ENCODE data around the gene ZBTB43. TPM values are rescaled to one million over a fixed set of nuclear protein-coding genes. Genes with fewer than 3 reads are reported as not detected.
A peak's percentile ranks its signal among the peaks of the same experiment; 100 is the strongest.

ZBTB43 gene
- total RNA-seq, 2 experiments from 2014 or later: 13.6 to 19.1 TPM

- ChIA-PET CTCF (interaction anchor here (1.1 to 3.2 kb wide), 3 partner anchors 11 to 126 kb away, joined by 4 to 11 read pairs (median 6); no protein-coding TSS in a partner anchor), POLR2A (interaction anchor here (1.0 to 1.9 kb wide), 2 partner anchors 11 to 26 kb away, joined by 3 to 7 read pairs; partner anchors contain the start of gene ZBTB43)
- H3K4me3 Mint-ChIP-seq: no peak overlapping the region
- peaks cover 38% of the 10 kb centered on the region for H3K4me1 Mint-ChIP-seq (ENCODE audit: low read depth)
- H3K36me3 Mint-ChIP-seq (ENCODE audit: low read depth): peaks cover 43% of the 10 kb centered on the region
- H3K9me3 Mint-ChIP-seq (ENCODE audit: insufficient read depth): no peaks in the 10 kb centered on the region
- H3K27me3 Mint-ChIP-seq (ENCODE audit: low read depth): no peaks in the 10 kb centered on the region
- ATAC-seq (peak; percentile 69), DNase-seq (no peak)
- peak overlapping the region; percentile 17 for H3K27ac Mint-ChIP-seq
Measured at GRCh38 chr9:126830827-126831226, 26.0 kb downstream of the ZBTB43 start.

- ChIA-PET POLR2A (no interaction called here), CTCF (interaction anchor here (0.7 to 3.2 kb wide), 3 partner anchors 13 to 51 kb away, joined by 3 to 11 read pairs (median 4); no protein-coding TSS in a partner anchor)
- no peak for DNase-seq
- H3K4me1 Mint-ChIP-seq (ENCODE audit: low read depth): peaks cover 42% of the 10 kb centered on the region
- no peak for ATAC-seq
- no peak overlapping the region for H3K4me3 Mint-ChIP-seq
- H3K27me3 Mint-ChIP-seq (ENCODE audit: low read depth): no peaks in the 10 kb centered on the region
- no peak overlapping the region for H3K27ac Mint-ChIP-seq
- H3K9me3 Mint-ChIP-seq (ENCODE audit: insufficient read depth): no peaks in the 10 kb centered on the region
- peaks cover 49% of the 10 kb centered on the region for H3K36me3 Mint-ChIP-seq (ENCODE audit: low read depth)
Measured at GRCh38 chr9:126832440-126832839, 27.6 kb downstream of the ZBTB43 start.

GRCh38 chr9:126833020-126833419 lies 28.2 kb downstream of the ZBTB43 start:
- no peaks in the 10 kb centered on the region for H3K9me3 Mint-ChIP-seq (ENCODE audit: insufficient read depth)
- no peak overlapping the region for H3K4me3 Mint-ChIP-seq
- H3K27ac Mint-ChIP-seq: no peak overlapping the region
- DNase-seq (no peak), ATAC-seq (no peak)
- H3K4me1 Mint-ChIP-seq (ENCODE audit: low read depth): peaks cover 44% of the 10 kb centered on the region
- ChIA-PET CTCF (interaction anchor here (0.7 to 1.5 kb wide), 3 partner anchors 27 to 126 kb away, joined by 3 to 5 read pairs (median 4); no protein-coding TSS in a partner anchor), POLR2A (no interaction called here)
- peaks cover 52% of the 10 kb centered on the region for H3K36me3 Mint-ChIP-seq (ENCODE audit: low read depth)
- H3K27me3 Mint-ChIP-seq (ENCODE audit: low read depth): no peaks in the 10 kb centered on the region

- peaks cover 49% of the 10 kb centered on the region for H3K36me3 Mint-ChIP-seq (ENCODE audit: low read depth)
- no peaks in the 10 kb centered on the region for H3K9me3 Mint-ChIP-seq (ENCODE audit: insufficient read depth)
- H3K27me3 Mint-ChIP-seq (ENCODE audit: low read depth): no peaks in the 10 kb centered on the region
- H3K4me1 Mint-ChIP-seq (ENCODE audit: low read depth): peaks cover 46% of the 10 kb centered on the region
- no peak overlapping the region for H3K4me3 Mint-ChIP-seq
- H3K27ac Mint-ChIP-seq: no peak overlapping the region
- ATAC-seq (no peak), DNase-seq (no peak)
- POLR2A ChIA-PET: no interaction called here
- CTCF ChIA-PET: interaction anchor here (1.0 to 1.5 kb wide), 2 partner anchors 25 to 127 kb away, joined by 4 to 5 read pairs; no protein-coding TSS in a partner anchor
Measured at GRCh38 chr9:126833710-126834345, 29.0 kb downstream of the ZBTB43 start.

- DNase-seq (no peak), ATAC-seq (peak; percentile 40)
- H3K4me1 Mint-ChIP-seq (ENCODE audit: low read depth): peaks cover 48% of the 10 kb centered on the region
- peaks cover 49% of the 10 kb centered on the region for H3K36me3 Mint-ChIP-seq (ENCODE audit: low read depth)
- ChIA-PET CTCF (interaction anchor here (1.0 to 1.5 kb wide), 2 partner anchors 128 to 517 kb away, joined by 3 to 5 read pairs; no protein-coding TSS in a partner anchor), POLR2A (no interaction called here)
- peak overlapping the region; percentile 62 for H3K27ac Mint-ChIP-seq
- H3K27me3 Mint-ChIP-seq (ENCODE audit: low read depth): no peaks in the 10 kb centered on the region
- no peaks in the 10 kb centered on the region for H3K9me3 Mint-ChIP-seq (ENCODE audit: insufficient read depth)
- no peak overlapping the region for H3K4me3 Mint-ChIP-seq
Measured at GRCh38 chr9:126834672-126835071, 29.8 kb downstream of the ZBTB43 start.

GRCh38 chr9:126836216-126836615 lies 31.4 kb downstream of the ZBTB43 start:
- ATAC-seq (no peak), DNase-seq (no peak)
- H3K9me3 Mint-ChIP-seq (ENCODE audit: insufficient read depth): no peaks in the 10 kb centered on the region
- ChIA-PET POLR2A (no interaction called here), CTCF (no interaction called here)
- H3K27ac Mint-ChIP-seq: no peak overlapping the region
- no peak overlapping the region for H3K4me3 Mint-ChIP-seq
- H3K27me3 Mint-ChIP-seq (ENCODE audit: low read depth): no peaks in the 10 kb centered on the region
- peaks cover 34% of the 10 kb centered on the region for H3K4me1 Mint-ChIP-seq (ENCODE audit: low read depth)
- peaks cover 47% of the 10 kb centered on the region for H3K36me3 Mint-ChIP-seq (ENCODE audit: low read depth)

GRCh38 chr9:126838055-126838811 lies 33.4 kb downstream of the ZBTB43 start:
- Mint-ChIP-seq H3K36me3 (ENCODE audit: low read depth) (peaks cover 35% of the 10 kb centered on the region), H3K4me1 (ENCODE audit: low read depth) (peaks cover 31% of the 10 kb centered on the region), H3K27me3 (ENCODE audit: low read depth) (no peaks in the 10 kb centered on the region), H3K9me3 (ENCODE audit: insufficient read depth) (no peaks in the 10 kb centered on the region), H3K4me3 (no peak overlapping the region), H3K27ac (no peak overlapping the region)
- CTCF ChIA-PET: interaction anchor here (1.8 kb wide), 1 partner anchor 21 kb away, joined by 6 read pairs; no protein-coding TSS in a partner anchor
- no peak for DNase-seq
- ATAC-seq: no peak
- POLR2A ChIA-PET: interaction anchor here (0.7 to 0.9 kb wide), 2 partner anchors 33 to 81 kb away, joined by 3 read pairs; no protein-coding TSS in a partner anchor

- ChIA-PET POLR2A (interaction anchor here (0.7 to 0.9 kb wide), 2 partner anchors 33 to 81 kb away, joined by 3 read pairs; no protein-coding TSS in a partner anchor), CTCF (interaction anchor here (1.8 kb wide), 1 partner anchor 21 kb away, joined by 6 read pairs; no protein-coding TSS in a partner anchor)
- Mint-ChIP-seq H3K4me3 (no peak overlapping the region), H3K9me3 (ENCODE audit: insufficient read depth) (no peaks in the 10 kb centered on the region), H3K27ac (no peak overlapping the region), H3K27me3 (ENCODE audit: low read depth) (no peaks in the 10 kb centered on the region), H3K36me3 (ENCODE audit: low read depth) (peaks cover 28% of the 10 kb centered on the region), H3K4me1 (ENCODE audit: low read depth) (peaks cover 28% of the 10 kb centered on the region)
- no peak for ATAC-seq
- DNase-seq: no peak
Measured at GRCh38 chr9:126838895-126839294, 34.1 kb downstream of the ZBTB43 start.

GRCh38 chr9:126839301-126839700 lies 34.5 kb downstream of the ZBTB43 start:
- CTCF ChIA-PET: interaction anchor here (1.8 kb wide), 1 partner anchor 20 kb away, joined by 6 read pairs; no protein-coding TSS in a partner anchor
- H3K27ac Mint-ChIP-seq: no peak overlapping the region

GRCh38 chr9:126842220-126842842 lies 37.5 kb downstream of the ZBTB43 start:
- ATAC-seq: no peak
- Mint-ChIP-seq H3K4me3 (no peak overlapping the region), H3K27ac (no peak overlapping the region), H3K27me3 (ENCODE audit: low read depth) (no peaks in the 10 kb centered on the region), H3K9me3 (ENCODE audit: insufficient read depth) (no peaks in the 10 kb centered on the region), H3K36me3 (ENCODE audit: low read depth) (peaks cover 4% of the 10 kb centered on the region), H3K4me1 (ENCODE audit: low read depth) (peaks cover 9% of the 10 kb centered on the region)
- ChIA-PET CTCF (interaction anchor here (1.0 to 2.0 kb wide), 3 partner anchors 7 to 60 kb away, joined by 3 to 5 read pairs (median 3); no protein-coding TSS in a partner anchor), POLR2A (interaction anchor here (1.3 kb wide), 1 partner anchor 37 kb away, joined by 5 read pairs; the partner anchor contains the start of gene ZBTB43)
- DNase-seq: no peak

More at GRCh38 chr9:126839301-126839700, 34.5 kb downstream of the ZBTB43 start:
- no peak for ATAC-seq
- Mint-ChIP-seq H3K4me1 (ENCODE audit: low read depth) (peaks cover 24% of the 10 kb centered on the region), H3K36me3 (ENCODE audit: low read depth) (peaks cover 24% of the 10 kb centered on the region), H3K4me3 (no peak overlapping the region), H3K27me3 (ENCODE audit: low read depth) (no peaks in the 10 kb centered on the region), H3K9me3 (ENCODE audit: insufficient read depth) (no peaks in the 10 kb centered on the region)
- POLR2A ChIA-PET: no interaction called here
- DNase-seq: no peak
